Endothelial cell of umbilical vein (primary cell): ENCODE measurements around the gene FGL2. TPM values are rescaled to one million over a fixed set of nuclear protein-coding genes. Genes with fewer than 3 reads are reported as not detected.

Experiments used
- BruUV-seq: library from RNA; stranded (reverse); fragments of 400-500 nt; replicated peaks from 2 replicates; lab custom pipeline; 2021; lab: Mats Ljungman, UMichigan
- CTCF ChIA-PET: fragments of 300-600, 350-600 bp; sonication (Branson Sonifier 250); formaldehyde crosslinking; loops from one replicate; lab custom pipeline; 2021; ENCODE audit warnings: antibody characterized with exemption, inconsistent platforms; lab: Charles Lee
- POLR2A ChIA-PET: fragments of 300-600, 350-600 bp; sonication (Branson Sonifier 250); formaldehyde crosslinking; loops from one replicate; lab custom pipeline; 2021; ENCODE audit warnings: antibody characterized with exemption, inconsistent platforms; lab: Charles Lee
- DNase-seq: peaks from one replicate; pipeline ENCODE4 v3.0.0-alpha.2; 2011; ENCODE audit warnings: low read depth, low spot score
- FAIRE-seq: peaks from 2 replicates; lab custom pipeline; 2011; peaks lifted over from hg19 to GRCh38; lab: Jason Lieb, UNC
- H2AFZ ChIP-seq: 2 replicates; pipeline ENCODE4 v1.6.0; 2012; ENCODE audit warnings: low read depth, low read length, control low read depth, inconsistent platforms
- H3K27ac ChIP-seq: 2 replicates; pipeline ENCODE4 v1.5.1; 2011; ENCODE audit warnings: low read depth, mild to moderate bottlenecking, control low read depth, low read length, moderate library complexity; ENCODE audit not compliant: insufficient read depth
- H3K27me3 ChIP-seq, 2 experiments: 2 replicates each; pipeline versions ENCODE4 v1.6.0 to v1.6.1; 2011; ENCODE audit warnings: low read length in 2 of 2, mixed read lengths in 1 of 2; ENCODE audit not compliant: control insufficient read depth in 2 of 2, insufficient read depth in 2 of 2
- H3K36me3 ChIP-seq, 2 experiments: 2 replicates in 1 of 2; 3 replicates in 1 of 2; pipeline ENCODE4 v1.5.1; 2011; ENCODE audit warnings: low read length in 2 of 2, mild to moderate bottlenecking in 1 of 2, moderate library complexity in 1 of 2; ENCODE audit not compliant: control insufficient read depth in 2 of 2, insufficient read depth in 2 of 2; ENCODE audit errors: extremely low read depth in 1 of 2
- H3K4me1 ChIP-seq: 3 replicates; pipeline ENCODE4 v1.5.1; 2011; ENCODE audit warnings: mild to moderate bottlenecking, low read length; ENCODE audit not compliant: control insufficient read depth, insufficient read depth; ENCODE audit errors: extremely low read depth
- H3K4me2 ChIP-seq: 2 replicates; pipeline ENCODE4 v1.6.1; 2011; ENCODE audit warnings: low read length, control low read depth, mixed read lengths; ENCODE audit not compliant: insufficient read depth
- H3K4me3 ChIP-seq, 3 experiments: fragments of 200-600 bp in 1 of 3; sonication (generic), shearing (Covaris generic) in 1 of 3; replicated peaks in 1 of 3; 2 replicates each; pipeline ENCODE4 v1.5.1; 2011 to 2016; ENCODE audit warnings: control low read depth in 3 of 3, low read length in 3 of 3, mild to moderate bottlenecking in 2 of 3, inconsistent platforms in 1 of 3, low read depth in 1 of 3, moderate library complexity in 1 of 3; ENCODE audit not compliant: insufficient read depth in 1 of 3
- H3K79me2 ChIP-seq: 2 replicates; pipeline ENCODE4 v1.6.0; 2012; ENCODE audit warnings: low read length, inconsistent platforms; ENCODE audit not compliant: control insufficient read depth, insufficient read depth
- H3K9ac ChIP-seq: replicated peaks from 2 replicates; pipeline ENCODE3; 2011; ENCODE audit warnings: low read length, control low read depth; ENCODE audit not compliant: insufficient read depth; ENCODE audit errors: extremely low read depth
- H3K9me1 ChIP-seq: replicated peaks from 3 replicates; pipeline ENCODE4 v1.6.0; 2011; ENCODE audit warnings: mild to moderate bottlenecking, low read length; ENCODE audit not compliant: control insufficient read depth, insufficient read depth; ENCODE audit errors: extremely low read depth
- H3K9me3 ChIP-seq: replicated peaks from 2 replicates; pipeline ENCODE4 v1.5.1; 2012; ENCODE audit warnings: low read length, inconsistent platforms; ENCODE audit not compliant: control insufficient read depth, insufficient read depth
- H4K20me1 ChIP-seq: replicated peaks from 2 replicates; pipeline ENCODE3; 2011; ENCODE audit warnings: mild to moderate bottlenecking, low read length; ENCODE audit not compliant: control insufficient read depth, insufficient read depth; ENCODE audit errors: extremely low read depth
- GATA2 ChIP-seq: IDR thresholded peaks from 2 replicates; pipeline ENCODE4 v1.7.0; 2011; ENCODE audit warnings: low read depth, mild to moderate bottlenecking, moderate library complexity, mixed read lengths, low read length; ENCODE audit not compliant: insufficient read length, insufficient read depth
- dilution Hi-C: fragments of 300-500 bp; cut with MboI; formaldehyde crosslinking; loops from one replicate; pipeline ENCODE4 v1.15.0; 2019; ENCODE audit warnings: low sequenced_read_pairs; ENCODE audit not compliant: extremely low pct_ligation_motif_present
- intact Hi-C: fragments of 100-400 bp; cut with micrococcal nuclease; formaldehyde crosslinking; loops from one replicate; pipeline ENCODE4 v1.10.0; 2022
- polyA plus RNA-seq, 4 experiments: library from polyadenylated mRNA; depleted of rRNA in 3 of 4; stranded (reverse) in 3 of 4; unstranded in 1 of 4; fragments of >200 nt; gene quantifications; 2 replicates each; pipeline versions ENCODE4 v1.2.1 to v1.2.3, GENCODE V29; 2011 to 2012; ENCODE audit warnings: missing spikeins in 1 of 4
- total RNA-seq: library from RNA; stranded (reverse); gene quantifications from 2 replicates; pipeline ENCODE4 v1.2.3, GENCODE V29; 2021

The FGL2 gene
- total and polyA plus RNA-seq, 2 donors (not counting 3 experiments of a cell fraction or from before 2014, with no cell fraction given): not detected

DNA sequence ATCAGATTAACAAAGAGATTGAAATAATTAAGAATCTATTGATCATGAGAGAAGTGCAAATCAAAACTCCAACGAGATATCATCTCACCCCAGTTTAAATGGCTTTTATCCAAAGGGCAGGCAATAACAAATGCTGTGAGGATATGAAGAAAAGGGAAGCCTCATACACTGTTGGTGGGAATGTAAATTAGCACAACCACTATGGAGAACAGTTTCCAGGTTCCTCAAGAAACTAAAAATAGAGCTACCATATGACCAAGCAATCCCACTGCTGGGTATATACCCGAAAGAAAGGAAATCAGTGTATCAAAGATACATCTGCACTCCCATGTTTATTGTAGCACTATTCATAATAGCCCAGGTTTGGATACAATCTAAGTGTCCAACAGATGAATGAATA lies 13.8 kb downstream of the FGL2 start:
- FAIRE-seq: no peak
- Histone ChIP-seq H2AFZ (no peak overlapping the region), H4K20me1 (no peaks in the 10 kb centered on the region), H3K27me3 (no peaks in the 10 kb centered on the region), H3K9me1 (no peaks in the 10 kb centered on the region), H3K4me3 (no peak overlapping the region), H3K9ac (no peak overlapping the region), H3K36me3 (no peaks in the 10 kb centered on the region), H3K4me1 (no peaks in the 10 kb centered on the region), H3K4me2 (no peak overlapping the region), H3K79me2 (no peaks in the 10 kb centered on the region), H3K9me3 (no peaks in the 10 kb centered on the region), H3K27ac (no peak overlapping the region)
- ChIA-PET CTCF (interaction anchor here (1.0 kb wide), 1 partner anchor 61 kb away, joined by 3 read pairs; no protein-coding TSS in a partner anchor), POLR2A (no interaction called here)
- no peak for TF ChIP-seq GATA2
- DNase-seq: no peak
- dilution Hi-C loops: no loop called here
- no TSS peak for BruUV-seq
- intact Hi-C loops: no loop called here

DNA sequence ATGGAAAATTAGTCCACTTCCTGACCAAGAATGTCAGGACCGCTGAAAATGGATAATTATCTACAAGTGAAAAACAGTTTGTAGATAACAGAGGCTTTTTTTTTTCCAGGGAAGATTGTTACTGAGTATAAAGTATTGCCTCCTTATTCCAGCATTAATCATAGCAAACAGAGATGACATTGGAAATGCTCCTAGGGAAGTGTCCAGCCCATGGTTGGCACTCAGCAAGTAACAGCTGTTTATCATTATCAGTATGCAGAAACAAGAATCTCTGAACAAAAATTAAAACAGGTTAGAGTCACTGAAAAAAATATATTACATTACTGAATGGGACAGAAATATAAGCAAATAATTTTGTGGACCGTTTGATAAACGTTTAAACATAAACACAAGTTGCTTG lies 14.6 kb downstream of the FGL2 start:
- no peak for TF ChIP-seq GATA2
- ChIA-PET POLR2A (no interaction called here), CTCF (interaction anchor here (1.0 kb wide), 1 partner anchor 62 kb away, joined by 3 read pairs; no protein-coding TSS in a partner anchor)
- Histone ChIP-seq H4K20me1 (no peaks in the 10 kb centered on the region), H2AFZ (no peak overlapping the region), H3K9me1 (no peaks in the 10 kb centered on the region), H3K9ac (no peak overlapping the region), H3K9me3 (no peaks in the 10 kb centered on the region), H3K27me3 (no peaks in the 10 kb centered on the region), H3K36me3 (no peaks in the 10 kb centered on the region), H3K4me1 (no peaks in the 10 kb centered on the region), H3K4me3 (no peak overlapping the region), H3K79me2 (no peaks in the 10 kb centered on the region), H3K4me2 (no peak overlapping the region), H3K27ac (no peak overlapping the region)
- intact Hi-C loops: no loop called here
- no peak for FAIRE-seq
- dilution Hi-C loops: no loop called here
- BruUV-seq: no TSS peak
- no peak for DNase-seq
